GM21447 (cell line): Measurements from ENCODE around the gene LRRC15.
A peak's percentile ranks its signal among the peaks of the same experiment; 100 is the strongest.

Source experiments
- ATAC-seq: cut with Tn5 transposase; IDR thresholded peaks from one replicate; pipeline ENCODE4 v1.9.1; 2021; ENCODE audit not compliant: unreplicated experiment

LRRC15 gene

GRCh38 chr3:194336601-194337355 is 32.8 kb downstream of the LRRC15 start:
- no peak for ATAC-seq

DNA sequence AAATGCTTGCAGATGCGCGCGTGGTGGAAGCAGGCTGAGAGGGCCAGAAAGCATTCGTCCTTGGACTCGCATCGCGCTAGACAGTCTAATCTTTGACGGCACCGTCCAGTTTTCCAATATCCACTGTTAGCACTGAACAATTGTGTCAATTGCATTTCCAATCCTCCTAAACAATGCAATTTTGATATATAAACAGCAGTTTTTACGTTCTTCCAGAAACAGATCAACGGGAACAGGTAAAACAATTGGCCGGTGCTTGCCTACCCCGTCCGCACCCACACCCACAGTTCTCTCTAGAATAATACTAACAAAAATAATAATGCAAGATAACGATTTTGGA is 35.6 kb downstream of the LRRC15 start:
- ATAC-seq = no peak

DNA sequence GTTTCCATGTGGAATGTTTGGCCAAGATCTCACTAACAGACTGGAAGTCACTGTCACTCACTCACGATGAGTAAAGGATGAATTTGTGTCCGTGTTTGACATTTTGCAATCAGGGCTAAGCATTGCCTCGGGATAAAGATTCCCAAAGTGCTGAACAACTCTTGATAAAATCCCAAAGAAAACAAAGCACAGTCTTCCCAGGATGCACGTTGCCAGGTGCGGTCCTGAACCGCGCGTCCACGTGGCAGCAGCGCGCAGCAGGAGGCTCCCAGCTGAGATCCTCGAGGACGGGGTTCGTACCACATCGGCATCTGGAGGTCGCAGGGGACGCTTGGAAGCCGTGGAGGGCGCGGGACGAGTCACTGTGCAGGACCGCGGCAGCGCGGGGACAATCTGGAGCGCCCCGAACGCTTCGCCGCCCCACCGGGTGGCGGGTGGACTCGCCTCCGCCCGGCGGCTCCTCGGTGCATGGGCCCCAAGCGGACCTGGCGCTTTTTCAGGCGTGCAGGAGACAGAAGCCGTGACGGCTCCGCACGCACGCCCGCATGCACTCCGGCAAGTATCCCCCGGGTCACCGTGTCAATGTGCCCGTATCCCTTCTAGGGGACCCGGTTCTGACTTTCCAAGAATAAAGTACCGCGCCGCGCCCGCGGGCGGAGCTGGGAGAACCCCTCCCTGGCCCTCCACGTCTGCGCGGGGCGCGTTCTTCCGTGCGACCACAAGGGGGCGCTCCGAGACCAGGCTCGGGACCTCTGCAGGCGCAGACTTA is 36.1 kb downstream of the LRRC15 start:
- ATAC-seq = no peak

GRCh38 chr3:194332858-194333211 is 36.7 kb downstream of the LRRC15 start:
- ATAC-seq = no peak

DNA sequence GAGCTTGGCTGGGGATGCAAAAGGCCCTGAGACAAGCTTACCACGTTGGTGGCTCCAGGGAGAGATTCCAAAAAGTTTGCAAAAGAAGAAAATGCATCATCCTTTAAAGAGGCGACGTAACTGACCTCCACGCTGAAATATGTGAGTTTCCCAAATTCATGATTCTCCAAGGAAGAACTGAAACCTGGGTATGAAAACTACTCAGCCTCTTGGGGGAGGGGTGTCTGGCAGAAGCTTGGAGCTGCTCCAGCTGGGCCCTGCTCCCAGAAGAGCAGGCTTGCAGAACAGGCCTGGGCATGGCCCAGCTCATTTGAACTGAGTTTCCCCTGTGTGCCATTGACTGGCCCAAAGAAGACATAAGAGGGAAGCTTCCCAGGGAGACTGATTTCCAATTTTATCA is 39.0 kb downstream of the LRRC15 start:
- no peak for ATAC-seq

DNA sequence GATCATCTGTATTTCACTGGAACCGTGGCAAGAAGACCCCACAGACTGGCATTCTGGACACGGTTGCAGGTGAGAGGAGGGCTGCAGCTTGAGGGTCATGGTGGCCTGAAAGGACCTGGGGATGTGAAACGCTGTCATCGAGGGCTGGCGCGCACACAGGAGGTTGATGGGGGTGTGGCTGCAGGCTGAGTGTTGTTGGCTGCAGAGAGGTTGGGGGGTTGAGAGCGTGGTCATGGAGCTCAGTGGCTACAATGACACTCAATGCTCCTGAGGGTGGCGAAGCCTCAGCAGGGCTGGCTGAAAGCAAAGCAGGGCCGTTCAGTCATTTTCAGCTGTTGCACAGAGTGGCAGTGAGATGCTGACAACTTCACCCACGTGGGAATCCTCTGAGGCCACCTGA is 39.4 kb downstream of the LRRC15 start:
- ATAC-seq = no peak

DNA sequence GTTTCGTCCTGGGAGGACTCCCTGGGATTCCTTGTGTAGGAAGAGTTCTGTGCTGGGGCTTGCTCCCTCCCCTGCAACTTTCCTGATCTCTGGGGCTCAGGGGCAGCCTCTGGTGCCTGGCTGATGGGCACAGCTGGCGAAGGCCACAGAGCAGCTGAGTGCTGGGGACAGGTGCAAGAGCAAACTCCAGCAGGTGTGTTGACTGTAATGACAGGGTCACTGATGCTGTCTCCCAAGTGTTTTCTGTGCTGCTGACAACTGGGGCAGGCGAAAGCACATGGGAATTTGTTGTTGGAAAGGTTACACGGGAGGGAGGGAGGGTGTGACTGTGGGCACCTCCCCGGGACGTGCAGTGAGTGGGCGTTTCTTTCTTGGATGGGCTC is 40.0 kb downstream of the LRRC15 start:
- ATAC-seq = no peak

DNA sequence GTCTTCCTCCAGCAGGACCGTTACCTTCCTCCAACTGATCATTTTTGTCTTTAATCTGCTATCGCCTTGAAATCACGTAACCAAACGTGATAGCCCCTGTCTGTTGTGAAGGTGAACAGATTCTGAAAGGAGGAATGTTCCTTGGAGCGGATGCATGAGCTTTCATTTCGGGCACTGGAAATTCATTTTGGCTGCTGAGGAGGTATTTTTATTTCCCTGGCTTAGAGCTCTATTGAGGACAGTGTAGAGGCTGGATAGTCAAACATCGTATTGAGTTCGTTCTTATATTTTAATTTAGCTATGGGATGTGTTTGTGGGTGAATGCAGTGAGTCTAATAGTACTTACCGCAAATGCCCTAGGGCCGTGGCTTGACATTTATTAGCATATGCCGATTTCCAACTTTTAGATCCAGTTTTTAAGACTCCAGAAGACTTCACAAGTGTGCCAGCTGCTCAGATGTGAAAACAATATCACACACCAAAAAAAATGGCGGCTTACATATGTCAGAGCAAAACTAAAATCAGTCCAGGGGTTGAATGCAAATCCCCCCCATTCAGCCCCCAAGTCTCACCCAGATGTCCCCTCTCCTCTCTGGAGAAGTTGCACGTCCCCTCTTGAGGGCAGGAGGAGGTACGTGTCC is 40.5 kb downstream of the LRRC15 start:
- no peak for ATAC-seq

DNA sequence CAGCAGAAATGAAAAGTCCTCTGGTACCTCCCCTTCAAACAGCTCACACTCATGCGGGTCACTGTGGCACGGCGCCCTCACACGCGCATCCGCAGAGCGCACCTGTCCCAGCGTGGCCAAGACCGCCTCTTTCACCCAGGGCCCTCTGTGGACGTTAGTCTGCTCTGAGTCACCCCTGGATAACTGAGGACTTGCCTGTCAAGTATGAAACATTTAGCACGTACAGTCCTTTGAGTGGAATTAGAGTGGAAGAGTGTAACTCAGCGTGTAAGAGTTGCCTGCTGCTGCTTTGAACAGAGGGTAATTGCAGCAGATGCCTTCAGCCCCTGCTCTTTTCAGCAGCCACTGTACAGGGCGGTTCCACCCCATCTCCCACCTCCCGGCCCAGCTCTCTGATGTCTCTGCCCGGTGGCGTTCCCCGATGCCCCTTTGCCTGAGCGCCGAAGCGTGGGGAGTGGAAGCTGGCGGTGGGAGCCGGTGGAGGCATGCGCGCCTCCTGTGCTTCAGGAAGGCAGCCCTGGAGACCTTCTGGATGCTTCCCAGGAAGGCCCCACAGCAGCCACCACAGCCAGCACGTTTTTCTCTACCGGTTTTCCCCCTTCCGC is 41.4 kb downstream of the LRRC15 start:
- no peak for ATAC-seq

DNA sequence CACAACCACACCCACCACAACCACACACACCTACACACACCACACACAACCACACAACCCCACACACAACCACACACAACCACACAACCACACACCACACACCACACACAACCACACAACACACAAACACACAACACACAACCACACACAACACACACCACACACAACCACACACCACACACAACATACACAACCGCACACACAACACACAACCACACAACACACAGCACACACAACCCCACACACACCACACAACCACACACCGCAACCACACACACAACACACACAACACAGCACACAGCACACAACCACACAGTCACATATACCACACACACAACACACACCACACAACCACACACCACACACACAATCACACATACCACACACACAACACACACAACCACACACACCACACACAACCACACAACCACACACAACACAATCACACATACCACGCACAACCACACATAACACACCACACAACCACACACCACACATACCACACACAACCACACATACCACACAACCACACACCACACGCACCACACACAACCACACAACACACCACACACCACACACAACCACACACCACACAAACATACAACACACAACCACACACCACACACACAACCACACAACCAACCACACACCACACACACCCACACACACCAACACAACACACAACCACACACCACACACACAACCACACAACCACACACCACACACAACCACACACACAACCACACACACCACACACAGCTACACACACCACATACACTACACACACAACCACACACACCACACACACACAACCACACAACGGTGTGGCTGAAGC is 42.1 kb downstream of the LRRC15 start:
- ATAC-seq = no peak

- ATAC-seq = no peak
Measured at GRCh38 chr3:194326968-194327217, 42.6 kb downstream of the LRRC15 start.

- ATAC-seq = no peak
Measured at GRCh38 chr3:194326192-194326967, 43.2 kb downstream of the LRRC15 start.

GRCh38 chr3:194325424-194326153 is 44.0 kb downstream of the LRRC15 start:
- ATAC-seq = no peak

GRCh38 chr3:194324823-194325327 is 44.7 kb downstream of the LRRC15 start:
- no peak for ATAC-seq

- peak; percentile 48 for ATAC-seq
Measured at GRCh38 chr3:194323785-194324735, 45.5 kb downstream of the LRRC15 start.

- ATAC-seq = no peak
Measured at GRCh38 chr3:194322678-194323211, 46.8 kb downstream of the LRRC15 start.

DNA sequence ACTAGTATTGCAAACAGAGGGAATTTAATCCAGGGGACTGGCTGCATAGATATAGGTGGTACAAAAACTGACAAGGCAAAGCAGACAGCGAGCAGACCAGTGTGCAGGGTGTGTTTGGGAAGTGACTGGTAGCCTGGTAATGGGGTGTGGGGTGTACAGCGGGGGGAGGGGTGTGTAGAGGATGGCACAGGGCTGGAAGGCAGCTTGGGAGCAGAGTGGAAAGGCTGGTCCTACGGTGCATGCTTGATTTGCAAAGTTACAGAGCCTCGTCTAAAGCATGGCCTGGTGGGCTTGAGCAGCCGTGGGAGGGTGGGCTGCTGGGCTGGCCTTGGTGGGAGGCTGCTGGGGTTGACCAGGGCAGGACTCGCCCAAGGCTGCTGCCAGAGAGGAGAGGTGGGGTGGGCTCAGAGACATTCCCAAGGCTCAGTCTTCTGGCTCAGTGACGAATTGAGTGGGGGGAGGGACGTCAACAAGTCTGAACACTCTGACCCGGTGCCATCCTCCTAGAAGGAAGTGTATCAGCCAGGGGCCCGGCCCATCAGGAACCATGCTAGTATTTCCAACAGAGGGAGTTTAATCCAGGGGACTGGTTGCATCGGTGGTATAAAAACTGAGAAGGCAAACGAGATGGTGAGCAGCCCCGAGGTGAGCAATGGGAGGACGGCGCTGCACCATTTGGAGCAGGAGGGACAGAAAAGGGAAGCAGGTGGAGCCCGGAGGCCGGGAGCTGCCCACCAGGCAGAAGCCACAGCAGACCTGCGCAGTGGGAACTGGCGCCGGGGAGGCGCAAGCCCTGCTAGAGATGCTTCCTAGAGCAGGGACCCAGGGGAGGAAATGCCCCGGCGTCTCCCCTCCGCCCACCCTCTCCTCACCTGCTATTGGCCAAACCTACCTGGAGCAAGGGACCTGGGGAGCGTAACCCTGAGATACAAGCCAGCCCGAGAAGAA is 47.6 kb downstream of the LRRC15 start:
- ATAC-seq = no peak
